ENCODE results near the gene RPS6KL1.
A peak's percentile ranks its signal among the peaks of the same experiment; 100 is the strongest.

RPS6KL1 gene

DNA sequence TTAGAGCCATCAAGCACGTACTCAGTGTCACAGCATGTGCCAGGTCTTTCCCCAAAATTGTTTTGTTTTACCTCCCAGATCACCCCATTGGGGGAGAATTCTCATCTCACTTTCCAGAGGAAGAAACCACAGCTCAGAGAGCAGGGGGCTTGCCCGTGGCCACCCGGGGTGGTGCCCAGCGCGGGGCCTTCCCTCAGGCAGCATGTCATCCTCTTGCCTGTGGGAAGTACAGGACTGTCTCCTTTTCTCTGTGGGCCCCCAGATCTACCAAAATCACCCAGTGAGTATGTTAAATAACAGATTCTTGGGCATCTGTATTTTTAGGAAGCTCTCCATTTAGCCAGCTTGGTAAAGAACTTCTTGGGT lies 5.9 kb downstream of the RPS6KL1 start:
- TF ChIP-seq, protein P1, sequence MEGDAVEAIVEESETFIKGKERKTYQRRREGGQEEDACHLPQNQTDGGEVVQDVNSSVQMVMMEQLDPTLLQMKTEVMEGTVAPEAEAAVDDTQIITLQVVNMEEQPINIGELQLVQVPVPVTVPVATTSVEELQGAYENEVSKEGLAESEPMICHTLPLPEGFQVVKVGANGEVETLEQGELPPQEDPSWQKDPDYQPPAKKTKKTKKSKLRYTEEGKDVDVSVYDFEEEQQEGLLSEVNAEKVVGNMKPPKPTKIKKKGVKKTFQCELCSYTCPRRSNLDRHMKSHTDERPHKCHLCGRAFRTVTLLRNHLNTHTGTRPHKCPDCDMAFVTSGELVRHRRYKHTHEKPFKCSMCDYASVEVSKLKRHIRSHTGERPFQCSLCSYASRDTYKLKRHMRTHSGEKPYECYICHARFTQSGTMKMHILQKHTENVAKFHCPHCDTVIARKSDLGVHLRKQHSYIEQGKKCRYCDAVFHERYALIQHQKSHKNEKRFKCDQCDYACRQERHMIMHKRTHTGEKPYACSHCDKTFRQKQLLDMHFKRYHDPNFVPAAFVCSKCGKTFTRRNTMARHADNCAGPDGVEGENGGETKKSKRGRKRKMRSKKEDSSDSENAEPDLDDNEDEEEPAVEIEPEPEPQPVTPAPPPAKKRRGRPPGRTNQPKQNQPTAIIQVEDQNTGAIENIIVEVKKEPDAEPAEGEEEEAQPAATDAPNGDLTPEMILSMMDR (IDR thresholded peaks at IDR 0.05; ENCODE audit: borderline replicate concordance, insufficient read depth, low read depth, low read length) = no peak
- no peak overlapping the region for H3K4me3 ChIP-seq (ENCODE audit: low read depth, low read length)

DNA sequence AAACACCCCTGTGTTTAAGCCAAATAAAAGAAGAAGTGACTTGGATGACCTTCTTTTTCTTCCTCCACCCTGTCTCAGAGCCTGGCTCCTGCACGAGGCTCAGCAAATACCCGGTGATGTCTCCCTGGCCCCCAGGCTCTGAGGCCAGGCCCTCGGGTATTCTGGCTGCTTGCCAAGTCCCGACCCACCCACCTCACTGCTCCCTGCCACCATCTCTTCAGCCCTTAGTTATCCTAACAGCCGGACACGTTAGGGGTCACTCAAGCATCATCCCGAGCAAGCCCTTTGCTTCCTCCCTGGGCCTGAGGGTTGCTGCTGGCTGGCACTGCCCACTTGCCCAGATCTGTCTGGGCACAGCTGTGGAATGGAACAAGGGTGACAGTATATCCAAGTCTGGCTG lies 7.2 kb downstream of the RPS6KL1 start:
- no peak overlapping the region for H3K4me3 ChIP-seq (ENCODE audit: low read depth, low read length)
- TF ChIP-seq, protein P1 (IDR thresholded peaks at IDR 0.05; ENCODE audit: borderline replicate concordance, insufficient read depth, low read depth, low read length) = no peak

DNA sequence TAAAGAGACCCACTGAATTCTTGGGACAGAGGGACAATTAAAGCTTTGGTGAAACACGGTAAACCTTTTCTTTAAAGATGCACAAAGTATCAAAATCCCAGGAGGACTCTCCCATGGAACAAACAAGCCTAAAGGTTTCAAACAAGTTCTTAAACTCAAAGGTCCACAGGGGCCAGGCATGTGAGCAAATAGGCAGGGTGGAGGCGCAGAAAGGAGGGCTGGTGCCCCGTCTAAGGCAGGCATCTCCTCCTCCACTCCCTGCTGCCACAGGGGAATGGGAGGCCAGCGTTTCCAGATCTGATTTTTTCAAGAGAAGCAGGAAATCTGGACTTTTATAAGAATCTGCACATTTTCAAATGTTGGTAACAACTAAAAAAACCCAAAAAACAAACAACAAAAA lies 7.6 kb downstream of the RPS6KL1 start:
- H3K4me3 ChIP-seq (ENCODE audit: low read depth, low read length) = no peak overlapping the region
- TF ChIP-seq, protein P1 (IDR thresholded peaks at IDR 0.05; ENCODE audit: borderline replicate concordance, insufficient read depth, low read depth, low read length) = no peak

DNA sequence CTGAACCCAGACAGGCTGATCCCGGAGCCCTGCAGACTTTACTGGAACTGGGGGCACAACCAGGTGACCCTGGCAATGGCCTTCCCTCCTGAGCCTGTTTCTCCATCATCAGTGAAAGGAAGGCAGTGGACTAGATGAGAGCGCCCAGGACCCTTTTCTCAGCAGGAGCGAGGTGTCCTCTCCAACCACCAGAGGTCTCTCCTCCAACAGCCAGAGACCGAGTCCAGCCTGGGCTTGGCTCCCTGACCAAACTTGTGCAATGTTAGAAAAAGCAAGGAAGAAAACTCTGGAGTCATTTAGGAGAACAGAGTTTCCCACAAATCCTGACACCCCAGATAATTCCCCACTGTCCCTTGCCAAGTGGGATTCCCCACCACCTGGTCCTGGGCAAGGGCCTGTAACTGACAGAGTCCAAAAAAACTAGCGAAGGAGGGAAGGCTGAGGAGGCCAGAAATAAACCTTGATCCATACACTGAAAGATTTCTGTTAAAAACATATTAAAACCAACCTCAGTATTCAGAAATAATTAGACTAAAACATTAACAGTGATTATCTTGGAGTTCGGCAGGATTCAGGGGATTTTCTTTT lies 9.0 kb downstream of the RPS6KL1 start:
- H3K4me3 ChIP-seq (ENCODE audit: low read depth, low read length) = no peak overlapping the region
- TF ChIP-seq, protein P1 (IDR thresholded peaks at IDR 0.05; ENCODE audit: borderline replicate concordance, insufficient read depth, low read depth, low read length) = peak; percentile 60

DNA sequence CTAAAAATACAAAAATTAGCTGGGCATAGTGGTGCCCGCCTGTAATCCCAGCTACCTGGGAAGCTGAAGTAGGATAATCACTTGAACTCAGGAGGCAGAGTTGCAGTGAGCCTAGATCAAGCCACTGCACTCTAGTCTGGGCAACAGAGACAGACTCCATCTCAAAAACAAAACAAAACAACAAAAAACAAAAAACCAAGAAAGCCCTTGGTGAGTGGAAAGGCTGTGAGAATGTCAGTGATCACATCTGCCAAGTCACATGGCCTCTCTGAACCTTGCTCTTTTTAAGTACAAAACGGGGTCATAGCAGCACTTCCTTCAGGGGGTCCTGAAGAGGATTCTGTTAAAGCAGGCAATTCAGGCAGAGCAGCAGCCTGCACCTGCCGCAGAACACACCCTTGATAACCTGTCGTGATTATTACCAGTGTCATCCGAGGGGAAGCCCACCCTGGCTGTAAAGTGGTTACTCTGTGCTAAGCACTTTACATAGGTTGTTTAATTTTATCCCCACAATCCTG lies 9.6 kb downstream of the RPS6KL1 start:
- no peak overlapping the region for H3K4me3 ChIP-seq (ENCODE audit: low read depth, low read length)
- TF ChIP-seq, protein P1 (IDR thresholded peaks at IDR 0.05; ENCODE audit: borderline replicate concordance, insufficient read depth, low read depth, low read length) = no peak

DNA sequence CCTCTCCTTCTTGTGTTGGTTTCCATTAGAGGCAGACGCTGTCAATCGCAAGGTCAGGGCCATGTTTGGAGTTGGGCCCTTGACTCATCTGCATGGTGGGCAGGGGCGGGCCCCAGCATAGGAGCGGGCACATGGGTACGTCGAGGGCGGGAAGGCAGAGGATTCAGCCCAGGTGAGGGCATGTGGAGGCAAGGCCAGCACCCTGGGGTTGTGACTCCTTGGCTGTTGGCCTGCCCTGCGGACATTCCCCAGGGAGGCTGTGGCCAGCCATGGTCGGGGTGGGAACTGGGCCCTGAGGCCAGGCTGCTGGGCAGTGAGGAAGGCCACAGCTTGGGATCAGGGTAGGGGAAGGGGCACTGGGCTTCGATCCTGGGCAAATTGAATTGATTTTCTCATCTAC lies 10.3 kb downstream of the RPS6KL1 start:
- H3K4me3 ChIP-seq (ENCODE audit: low read depth, low read length) = no peak overlapping the region
- TF ChIP-seq, protein P1 (IDR thresholded peaks at IDR 0.05; ENCODE audit: borderline replicate concordance, insufficient read depth, low read depth, low read length) = no peak

DNA sequence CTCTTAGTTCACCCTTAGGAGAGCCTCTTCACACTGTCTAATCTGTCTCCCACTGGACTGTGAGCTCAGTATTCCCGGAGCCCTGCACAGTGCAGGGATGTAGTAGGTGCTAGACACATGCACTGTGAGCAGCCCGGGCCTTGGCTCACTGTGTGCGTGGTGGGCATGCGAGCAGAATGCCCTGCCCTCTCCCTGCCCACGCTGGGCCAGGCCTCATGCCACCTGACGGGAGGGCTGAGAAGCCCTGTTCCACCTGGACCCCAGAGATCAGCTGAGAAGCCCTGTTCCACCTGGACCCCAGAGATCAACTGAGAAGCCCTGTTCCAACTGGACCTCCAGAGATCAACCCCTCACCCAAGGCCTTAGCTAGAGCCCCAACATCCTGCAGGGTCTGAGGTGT lies 10.9 kb downstream of the RPS6KL1 start:
- no peak overlapping the region for H3K4me3 ChIP-seq (ENCODE audit: low read depth, low read length)
- TF ChIP-seq, protein P1 (IDR thresholded peaks at IDR 0.05; ENCODE audit: borderline replicate concordance, insufficient read depth, low read depth, low read length) = no peak
